ENCODE measurements around the gene NCAM1. TPM values are rescaled to one million over a fixed set of nuclear protein-coding genes. Genes with fewer than 3 reads are reported as not detected.

Gene NCAM1
- total RNA-seq, 1 experiment from 2014 or later, result 12.0 TPM

DNA sequence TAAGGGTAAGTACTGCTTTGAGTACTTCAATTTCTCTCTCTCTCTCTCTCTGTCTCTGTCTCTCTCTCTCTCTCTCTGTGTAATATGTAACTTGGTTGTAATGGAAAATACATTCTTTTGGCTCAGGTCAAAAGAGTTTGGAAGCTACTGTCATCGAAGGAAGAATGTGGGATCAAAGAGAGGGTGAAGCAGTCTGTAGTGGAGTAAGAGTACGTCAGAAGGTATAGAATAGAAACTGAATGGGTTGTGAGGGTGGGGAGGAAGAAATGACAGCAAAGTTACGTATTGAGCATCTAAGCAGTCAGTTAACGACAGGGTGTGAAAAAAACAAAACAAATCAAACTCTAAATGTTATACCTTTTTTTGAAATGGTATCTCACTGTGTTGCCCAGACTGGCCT lies 10.0 kb downstream of the NCAM1 start:
- Histone ChIP-seq H3K9me3 (ENCODE audit: low read depth, low read length, poor library complexity, severe bottlenecking) (no peaks in the 10 kb centered on the region), H3K4me3 (ENCODE audit: low read depth, low read length, poor library complexity, severe bottlenecking) (no peak overlapping the region), H3K4me1 (ENCODE audit: insufficient read depth, low read length, poor library complexity, severe bottlenecking) (no peaks in the 10 kb centered on the region), H3K36me3 (ENCODE audit: insufficient read depth, low read length, poor library complexity, severe bottlenecking) (no peaks in the 10 kb centered on the region), H3K27ac (ENCODE audit: low read depth, low read length, poor library complexity, severe bottlenecking) (no peak overlapping the region), H3K27me3 (replicated peaks; ENCODE audit: insufficient read depth, low read depth, low read length, poor library complexity) (no peaks in the 10 kb centered on the region)
- no TSS peak for BruUV-seq (replicated peaks)
- CTCF ChIA-PET, result no interaction called here
- TF ChIP-seq CTCF (conservative IDR thresholded peaks at IDR 0.05; ENCODE audit: low read depth, low read length) (no peak), EZH2 (IDR thresholded peaks at IDR 0.05; ENCODE audit: borderline replicate concordance, low read depth, low read length, poor library complexity, severe bottlenecking) (no peak)
- no peak for DNase-seq (ENCODE audit: low spot score)
- POLR2A ChIA-PET (ENCODE audit: low non-redundant PET), result no interaction called here
- intact Hi-C loops (cut with micrococcal nuclease; ENCODE audit: unreplicated experiment), result no loop called here

DNA sequence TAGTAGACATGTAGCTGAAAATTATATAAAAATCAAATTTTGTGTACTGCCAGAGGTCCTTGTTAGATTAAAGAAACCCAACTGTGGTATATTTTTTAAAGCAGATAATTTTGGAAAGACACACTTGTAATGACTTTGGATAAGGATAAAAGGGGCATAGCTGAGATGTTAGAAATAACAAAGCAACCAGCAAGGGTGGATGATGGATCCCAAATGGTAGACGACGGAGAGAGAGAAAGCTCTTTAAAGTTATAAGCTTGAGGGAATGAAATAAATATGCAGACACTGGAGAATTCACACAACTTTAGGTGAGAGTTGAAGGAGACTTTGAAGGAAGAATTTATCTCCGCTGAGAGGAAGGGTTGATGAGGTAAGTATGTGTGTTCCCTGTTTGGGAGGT lies 10.6 kb downstream of the NCAM1 start:
- CTCF ChIA-PET, result no interaction called here
- Histone ChIP-seq H3K36me3 (ENCODE audit: insufficient read depth, low read length, poor library complexity, severe bottlenecking) (no peaks in the 10 kb centered on the region), H3K27ac (ENCODE audit: low read depth, low read length, poor library complexity, severe bottlenecking) (no peak overlapping the region), H3K4me1 (ENCODE audit: insufficient read depth, low read length, poor library complexity, severe bottlenecking) (no peaks in the 10 kb centered on the region), H3K9me3 (ENCODE audit: low read depth, low read length, poor library complexity, severe bottlenecking) (no peaks in the 10 kb centered on the region), H3K4me3 (ENCODE audit: low read depth, low read length, poor library complexity, severe bottlenecking) (no peak overlapping the region), H3K27me3 (replicated peaks; ENCODE audit: insufficient read depth, low read depth, low read length, poor library complexity) (no peaks in the 10 kb centered on the region)
- DNase-seq (ENCODE audit: low spot score), result no peak
- POLR2A ChIA-PET (ENCODE audit: low non-redundant PET), result no interaction called here
- intact Hi-C loops (cut with micrococcal nuclease; ENCODE audit: unreplicated experiment), result no loop called here
- no TSS peak for BruUV-seq (replicated peaks)
- TF ChIP-seq CTCF (conservative IDR thresholded peaks at IDR 0.05; ENCODE audit: low read depth, low read length) (no peak), EZH2 (IDR thresholded peaks at IDR 0.05; ENCODE audit: borderline replicate concordance, low read depth, low read length, poor library complexity, severe bottlenecking) (no peak)

GRCh38 chr11:112972399-112973145 lies 11.4 kb downstream of the NCAM1 start:
- DNase-seq (ENCODE audit: low spot score), result no peak
- Histone ChIP-seq H3K9me3 (ENCODE audit: low read depth, low read length, poor library complexity, severe bottlenecking) (no peaks in the 10 kb centered on the region), H3K4me3 (ENCODE audit: low read depth, low read length, poor library complexity, severe bottlenecking) (no peak overlapping the region), H3K27me3 (replicated peaks; ENCODE audit: insufficient read depth, low read depth, low read length, poor library complexity) (no peaks in the 10 kb centered on the region), H3K36me3 (ENCODE audit: insufficient read depth, low read length, poor library complexity, severe bottlenecking) (no peaks in the 10 kb centered on the region), H3K4me1 (ENCODE audit: insufficient read depth, low read length, poor library complexity, severe bottlenecking) (peaks cover 5% of the 10 kb centered on the region), H3K27ac (ENCODE audit: low read depth, low read length, poor library complexity, severe bottlenecking) (no peak overlapping the region)
- TF ChIP-seq CTCF (conservative IDR thresholded peaks at IDR 0.05; ENCODE audit: low read depth, low read length), result no peak
- no peak for TF ChIP-seq EZH2 (IDR thresholded peaks at IDR 0.05; ENCODE audit: borderline replicate concordance, low read depth, low read length, poor library complexity, severe bottlenecking)
- CTCF ChIA-PET, result interaction anchor here (0.5 kb wide), 1 partner anchor 693 kb away, joined by 4 read pairs; no protein-coding TSS in a partner anchor
- intact Hi-C loops (cut with micrococcal nuclease; ENCODE audit: unreplicated experiment), result no loop called here
- no TSS peak for BruUV-seq (replicated peaks)
- POLR2A ChIA-PET (ENCODE audit: low non-redundant PET), result no interaction called here
